Measurements from ENCODE around the gene DYRK1A.
"Not testable (repeated sequence)": the region's sequence is repeated elsewhere in the genome, so short reads cannot be mapped to it uniquely, and the experiment has no call there.

DYRK1A gene

GRCh38 chr21:37546299-37546908 lies 179.8 kb downstream of the DYRK1A start:
- no peak for TF ChIP-seq CTCF (IDR thresholded peaks at IDR 0.05; ENCODE audit: control insufficient read depth, insufficient read depth, low read depth, low read length, missing control alignments)
- no peak for DNase-seq (ENCODE audit: low read depth)
- no peak overlapping the region for H3K4me3 ChIP-seq (ENCODE audit: control insufficient read depth, low read depth, low read length)

- no peak for DNase-seq (ENCODE audit: low read depth)
- no peak for TF ChIP-seq CTCF (IDR thresholded peaks at IDR 0.05; ENCODE audit: control insufficient read depth, insufficient read depth, low read depth, low read length, missing control alignments)
- no peak overlapping the region for H3K4me3 ChIP-seq (ENCODE audit: control insufficient read depth, low read depth, low read length)
Measured at GRCh38 chr21:37546949-37547614, 180.5 kb downstream of the DYRK1A start.

- no peak for TF ChIP-seq CTCF (IDR thresholded peaks at IDR 0.05; ENCODE audit: control insufficient read depth, insufficient read depth, low read depth, low read length, missing control alignments)
- DNase-seq (ENCODE audit: low read depth): no peak
- no peak overlapping the region for H3K4me3 ChIP-seq (ENCODE audit: control insufficient read depth, low read depth, low read length)
Measured at GRCh38 chr21:37547615-37548200, 181.1 kb downstream of the DYRK1A start.

- DNase-seq (ENCODE audit: low read depth): no peak
- H3K4me3 ChIP-seq (ENCODE audit: control insufficient read depth, low read depth, low read length): no peak overlapping the region
- no peak for TF ChIP-seq CTCF (IDR thresholded peaks at IDR 0.05; ENCODE audit: control insufficient read depth, insufficient read depth, low read depth, low read length, missing control alignments)
Measured at GRCh38 chr21:37548521-37548981, 182.0 kb downstream of the DYRK1A start.

- not testable (repeated sequence) for DNase-seq (ENCODE audit: low read depth); H3K4me3 ChIP-seq (ENCODE audit: control insufficient read depth, low read depth, low read length)
Measured at GRCh38 chr21:37549730-37550129, 183.2 kb downstream of the DYRK1A start.

GRCh38 chr21:37550157-37550556 lies 183.6 kb downstream of the DYRK1A start:
- no peak overlapping the region for H3K4me3 ChIP-seq (ENCODE audit: control insufficient read depth, low read depth, low read length)
- no peak for DNase-seq (ENCODE audit: low read depth)
- TF ChIP-seq CTCF (IDR thresholded peaks at IDR 0.05; ENCODE audit: control insufficient read depth, insufficient read depth, low read depth, low read length, missing control alignments): no peak

Data from AG09309 (cell line).